Stomach (tissue), 4 donors: ENCODE results near the gene CCDC106.

Source experiments
- CTCF ChIP-seq, 7 experiments: fragments of 450-650 bp in 4 of 7; fragments of 200-600 bp in 3 of 7; sonication (generic) in 3 of 7; IDR thresholded peaks; one replicate each; pipeline ENCODE4 v1.5.1; 2016 to 2019; ENCODE audit warnings: antibody characterized with exemption in 7 of 7, control low read depth in 2 of 7, mild to moderate bottlenecking in 1 of 7
- EP300 ChIP-seq: sonication (generic); formaldehyde crosslinking; IDR thresholded peaks from one replicate; pipeline ENCODE4 v1.6.1; 2017; ENCODE audit warnings: antibody characterized with exemption
- POLR2A ChIP-seq, 4 donors: fragments of 450-650 bp; IDR thresholded peaks; one replicate each; pipeline ENCODE4 v1.6.1; 2016; ENCODE audit warnings: antibody characterized with exemption in 4 of 4, control low read depth in 2 of 4, mild to moderate bottlenecking in 1 of 4, moderate library complexity in 1 of 4

- TF ChIP-seq CTCF (IDR thresholded peaks at IDR 0.05), result no peak
- TF ChIP-seq POLR2A (IDR thresholded peaks at IDR 0.05), result no peak
- no peak for TF ChIP-seq EP300
Measured at GRCh38 chr19:55633861-55634260, 14.2 kb upstream of the CCDC106 start.
